ENCODE data around the gene SART1. TPM values are rescaled to one million over a fixed set of nuclear protein-coding genes. Genes with fewer than 3 reads are reported as not detected.

SART1 gene
- total RNA-seq, 1 experiment from 2014 or later, result 240 TPM

- peaks cover 40% of the 10 kb centered on the region for H3K36me3 ChIP-seq (ENCODE audit: low read depth, low read length)
- no peaks in the 10 kb centered on the region for H4K20me1 ChIP-seq (ENCODE audit: low read length)
- peaks cover 6% of the 10 kb centered on the region; the same call in 1 of the 2 replicates for H3K4me1 ChIP-seq (ENCODE audit: insufficient read depth, low read length)
- H2AFZ ChIP-seq (ENCODE audit: low read length), result no peak overlapping the region
- ChIA-PET CTCF (interaction anchor here (0.7 kb wide), 2 partner anchors 86 to 1404 kb away, joined by 9 to 16 read pairs; no protein-coding TSS in a partner anchor), POLR2A (ENCODE audit: unreplicated experiment) (no interaction called here)
- no peak overlapping the region for H3K9ac ChIP-seq (ENCODE audit: low read length)
- H3K27ac ChIP-seq (ENCODE audit: low read length), result no peak overlapping the region
- BruUV-seq (replicated peaks), result no TSS peak
- no peak overlapping the region for H3K4me2 ChIP-seq (ENCODE audit: low read length)
- intact Hi-C loops (cut with micrococcal nuclease), result no loop called here
- no peaks in the 10 kb centered on the region for H3K27me3 ChIP-seq (ENCODE audit: low read length)
- H3K9me3 ChIP-seq (ENCODE audit: low read length), result no peaks in the 10 kb centered on the region
- no peak overlapping the region for H3K4me3 ChIP-seq (ENCODE audit: low read length)
- H3F3A ChIP-seq (ENCODE audit: low read length, unreplicated experiment), result no peaks in the 10 kb centered on the region
- H3K9me2 ChIP-seq (replicated peaks; ENCODE audit: low read length), result no peaks in the 10 kb centered on the region
- H3K79me2 ChIP-seq (ENCODE audit: low read length), result no peaks in the 10 kb centered on the region
- no peak for TF ChIP-seq EZH2 (IDR thresholded peaks at IDR 0.05; ENCODE audit: low read length, unreplicated experiment)
- TF ChIP-seq EZH2phosphoT487 (IDR thresholded peaks at IDR 0.05; ENCODE audit: borderline replicate concordance, low read length), result no peak
- no peak for TF ChIP-seq CTCF (conservative IDR thresholded peaks at IDR 0.05; ENCODE audit: low read depth, low read length)
- ATAC-seq (peak; percentile 96), DNase-seq (peak; percentile 82)
These were observed 12.0 kb downstream of the SART1 start for GRCh38 chr11:65973439-65974110.

DNA sequence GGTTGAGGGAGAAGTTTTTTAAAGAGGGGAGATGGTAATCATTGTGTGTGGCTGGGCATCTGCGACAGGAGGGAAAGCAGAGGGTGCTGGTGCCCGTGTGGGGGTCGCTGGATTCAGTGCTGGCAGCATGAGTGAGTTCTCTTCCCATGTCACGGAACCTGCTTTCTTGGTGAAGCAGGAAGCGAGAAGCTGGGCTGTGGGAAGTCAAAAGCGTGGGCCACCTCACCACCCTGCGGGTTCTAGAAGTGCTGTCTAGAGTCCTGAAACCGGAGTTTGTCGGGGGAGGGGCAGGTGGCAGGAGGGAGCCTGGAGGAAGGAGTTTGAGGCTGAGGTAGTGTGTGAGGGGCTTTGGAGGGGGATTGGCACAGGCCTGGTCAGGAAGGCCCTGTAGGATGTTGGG, 14.2 kb downstream of the SART1 start:
- no peak overlapping the region for H3K9ac ChIP-seq (ENCODE audit: low read length)
- intact Hi-C loops (cut with micrococcal nuclease), result no loop called here
- peaks cover 6% of the 10 kb centered on the region; the same call in 1 of the 2 replicates for H3K4me1 ChIP-seq (ENCODE audit: insufficient read depth, low read length)
- no peaks in the 10 kb centered on the region for H3K9me2 ChIP-seq (replicated peaks; ENCODE audit: low read length)
- BruUV-seq (replicated peaks), result no TSS peak
- no peak overlapping the region for H3K27ac ChIP-seq (ENCODE audit: low read length)
- no peaks in the 10 kb centered on the region for H4K20me1 ChIP-seq (ENCODE audit: low read length)
- H3K9me3 ChIP-seq (ENCODE audit: low read length), result no peaks in the 10 kb centered on the region
- no peak overlapping the region for H3K4me3 ChIP-seq (ENCODE audit: low read length)
- no peak overlapping the region for H2AFZ ChIP-seq (ENCODE audit: low read length)
- TF ChIP-seq EZH2 (IDR thresholded peaks at IDR 0.05; ENCODE audit: low read length, unreplicated experiment) (no peak), EZH2phosphoT487 (IDR thresholded peaks at IDR 0.05; ENCODE audit: borderline replicate concordance, low read length) (no peak), CTCF (conservative IDR thresholded peaks at IDR 0.05; ENCODE audit: low read depth, low read length) (no peak)
- H3K36me3 ChIP-seq (ENCODE audit: low read depth, low read length), result peaks cover 36% of the 10 kb centered on the region
- CTCF ChIA-PET, result no interaction called here
- DNase-seq, result no peak
- H3F3A ChIP-seq (ENCODE audit: low read length, unreplicated experiment), result no peaks in the 10 kb centered on the region
- no peak overlapping the region for H3K4me2 ChIP-seq (ENCODE audit: low read length)
- POLR2A ChIA-PET (ENCODE audit: unreplicated experiment), result no interaction called here
- H3K79me2 ChIP-seq (ENCODE audit: low read length), result no peaks in the 10 kb centered on the region
- ATAC-seq, result no peak
- no peaks in the 10 kb centered on the region for H3K27me3 ChIP-seq (ENCODE audit: low read length)
